Spleen (tissue), 11 donors: ENCODE measurements around the gene CACNG8. TPM values are rescaled to one million over a fixed set of nuclear protein-coding genes. Genes with fewer than 3 reads are reported as not detected.

Experiments
- DNase-seq: peaks from one replicate; pipeline ENCODE4 v3.0.0-alpha.2; 2020
- H3K27ac ChIP-seq, 8 donors: fragments of 200-600 bp; sonication (generic) in 7 of 8; 1 replicate in 4 of 8; 2 replicates in 4 of 8; pipeline versions ENCODE4 v1.5.0 to v1.8.0; 2016 to 2021; ENCODE audit warnings: inconsistent platforms in 4 of 8, mild to moderate bottlenecking in 4 of 8, moderate library complexity in 1 of 8
- H3K27me3 ChIP-seq, 7 donors: fragments of 200-600 bp; sonication (generic) in 6 of 7; replicated peaks in 1 of 7; 1 replicate in 4 of 7; 2 replicates in 3 of 7; pipeline versions ENCODE4 v1.5.0 to v1.8.0; 2016 to 2021; ENCODE audit warnings: inconsistent platforms in 3 of 7, mild to moderate bottlenecking in 1 of 7
- H3K36me3 ChIP-seq, 6 donors: fragments of 200-600 bp; sonication (generic) in 5 of 6; 1 replicate in 4 of 6; 2 replicates in 2 of 6; pipeline versions ENCODE4 v1.5.0 to v1.8.0; 2016 to 2021; ENCODE audit warnings: inconsistent platforms in 2 of 6
- H3K4me1 ChIP-seq, 6 donors: fragments of 200-600 bp; sonication (generic) in 5 of 6; 1 replicate in 3 of 6; 2 replicates in 3 of 6; pipeline versions ENCODE4 v1.5.0 to v1.8.0; 2016 to 2021; ENCODE audit warnings: inconsistent platforms in 3 of 6
- H3K4me3 ChIP-seq, 8 donors: fragments of 200-600 bp; sonication (generic) in 7 of 8; 1 replicate in 4 of 8; 2 replicates in 4 of 8; pipeline versions ENCODE4 v1.5.0 to v1.8.0; 2016 to 2021; ENCODE audit warnings: inconsistent platforms in 4 of 8, mild to moderate bottlenecking in 4 of 8, moderate library complexity in 2 of 8
- H3K9me3 ChIP-seq, 8 donors: fragments of 200-600 bp; sonication (generic) in 7 of 8; 1 replicate in 4 of 8; 2 replicates in 4 of 8; pipeline versions ENCODE4 v1.5.0 to v1.8.0; 2016 to 2021; ENCODE audit warnings: inconsistent platforms in 4 of 8
- CTCF ChIP-seq, 11 experiments: fragments of 200-600 bp in 7 of 11; fragments of 450-650 bp in 4 of 11; sonication (generic) in 4 of 11; IDR thresholded peaks in 8 of 11; conservative IDR thresholded peaks in 3 of 11; 1 replicate in 7 of 11; 2 replicates in 4 of 11; pipeline versions ENCODE4 v1.4.0 to v1.8.0; 2016 to 2021; ENCODE audit warnings: antibody characterized with exemption in 11 of 11, inconsistent platforms in 4 of 11, mild to moderate bottlenecking in 1 of 11
- POLR2A ChIP-seq, 3 donors: fragments of 450-650 bp; IDR thresholded peaks; one replicate each; pipeline ENCODE4 v1.5.1; 2017; ENCODE audit warnings: antibody characterized with exemption in 3 of 3, mild to moderate bottlenecking in 1 of 3
- POLR2AphosphoS5 ChIP-seq, 3 donors: sonication (generic); formaldehyde crosslinking; IDR thresholded peaks; one replicate each; pipeline ENCODE4 v1.5.1; 2017; ENCODE audit warnings: antibody characterized with exemption in 3 of 3
- WGBS, 5 donors: extraction: QIAGEN DNeasy Blood & Tissue Kit in 3 of 5; methylation state at CpG; one replicate each; pipeline versions ENCODE4 v1.1.5 to v1.1.7; 2013 to 2018; 5-methylcytosine and 5-hydroxymethylcytosine counted together
- intact Hi-C: fragments of 100-400 bp; cut with DNase I; formaldehyde crosslinking; loops from one replicate; pipeline ENCODE4 v1.15.0; 2023; ENCODE audit warnings: low total_unique reads
- polyA plus RNA-seq, 3 donors: library from polyadenylated mRNA; stranded (reverse); fragments of 200-250 nt; gene quantifications; one replicate each; pipeline ENCODE4 v1.2.1, GENCODE V29; 2013
- total RNA-seq, 7 donors: library from RNA; depleted of rRNA in 3 of 7; stranded (reverse); fragments of >200 nt in 3 of 7; fragmentation: NEBNext Ultra II Directional in 4 of 7; extraction: Animal tissue kit (Norgen Biotek cat#: 25700) in 4 of 7; gene quantifications; one replicate each; pipeline versions ENCODE4 v1.1.0 to v1.2.1, GENCODE V29; 2016 to 2021
- donor health status: healthy with polysubstance abuse.
- donor health status: DM: no; HTN: no; CAD: no; lungs with moderate emphysema.
- donor health status: DM: no; HTN: no; CAD: no.
- donor health status: Bipolar disorder and iron deficiency.
- donor health status: healthy.
- donor health status: DM: no; HTN: no; CAD: no.
- donor health status: DM: yes; HTN: yes; CAD: no.

The CACNG8 gene
- total and polyA plus RNA-seq, 10 donors, result 0.02 to 0.11 (median 0.05) TPM; not detected in 6

- no peak overlapping the region for H3K4me3 ChIP-seq
- WGBS, 5 donors, result 55 to 69% (median 57%) methylated on average over 18 to 19 of the region's 19 CpGs
- intact Hi-C loops, result no loop called here
These were observed 52.3 kb downstream of the CACNG8 start for GRCh38 chr19:54014920-54015560.

GRCh38 chr19:54017261-54017660 lies 54.5 kb downstream of the CACNG8 start:
- no peaks in the 10 kb centered on the region for H3K9me3 ChIP-seq
- no peaks in the 10 kb centered on the region for H3K36me3 ChIP-seq
- peaks cover 0 to 21% (median 9%) of the 10 kb centered on the region in 6 donors for H3K4me1 ChIP-seq
- no peak for DNase-seq
- intact Hi-C loops, result no loop called here
- 79 to 90% (median 89%) methylated on average over 4 of the region's 4 CpGs for WGBS, 5 donors
- H3K27ac ChIP-seq, result no peak overlapping the region
- H3K4me3 ChIP-seq, result no peak overlapping the region
- H3K27me3 ChIP-seq, result peaks cover 0 to 65% (median 0%) of the 10 kb centered on the region in 7 donors
- TF ChIP-seq CTCF (IDR thresholded peaks at IDR 0.05 in 8 of 11, conservative IDR thresholded peaks at IDR 0.05 in 3 of 11) (no peak), POLR2AphosphoS5 (IDR thresholded peaks at IDR 0.05) (no peak), POLR2A (IDR thresholded peaks at IDR 0.05) (no peak)

More at GRCh38 chr19:54014920-54015560, 52.3 kb downstream of the CACNG8 start:
- no peak overlapping the region for H3K27ac ChIP-seq
- peaks cover 0 to 72% (median 0%) of the 10 kb centered on the region in 7 donors for H3K27me3 ChIP-seq
- no peaks in the 10 kb centered on the region for H3K36me3 ChIP-seq
- TF ChIP-seq CTCF (IDR thresholded peaks at IDR 0.05 in 8 of 11, conservative IDR thresholded peaks at IDR 0.05 in 3 of 11), result no peak
- TF ChIP-seq POLR2AphosphoS5 (IDR thresholded peaks at IDR 0.05), result no peak
- no peak for TF ChIP-seq POLR2A (IDR thresholded peaks at IDR 0.05)
- DNase-seq, result no peak
- peaks cover 0 to 12% (median 6%) of the 10 kb centered on the region in 6 donors for H3K4me1 ChIP-seq
- no peaks in the 10 kb centered on the region for H3K9me3 ChIP-seq

- H3K27ac ChIP-seq, result peak overlapping the region in 3 of 8 donors; percentile 81 to 83 (median 82)
- TF ChIP-seq POLR2AphosphoS5 (IDR thresholded peaks at IDR 0.05), result no peak
- no peak overlapping the region for H3K4me3 ChIP-seq
- peaks cover 0 to 61% (median 11%) of the 10 kb centered on the region in 7 donors for H3K27me3 ChIP-seq
- WGBS, 5 donors, result 77 to 98% (median 86%) methylated on average over 8 of the region's 8 CpGs
- no peak for DNase-seq
- peaks cover 0 to 37% (median 18%) of the 10 kb centered on the region in 6 donors for H3K4me1 ChIP-seq
- H3K9me3 ChIP-seq, result no peaks in the 10 kb centered on the region
- H3K36me3 ChIP-seq, result no peaks in the 10 kb centered on the region
- intact Hi-C loops, result loop anchor here (5.0 to 10.0 kb wide), 2 partner anchors 117 to 179 kb away; partner anchors contain the start of gene CACNG7
These were observed 58.6 kb downstream of the CACNG8 start for GRCh38 chr19:54021363-54021762.

- TF ChIP-seq CTCF (IDR thresholded peaks at IDR 0.05 in 8 of 11, conservative IDR thresholded peaks at IDR 0.05 in 3 of 11) (no peak), POLR2A (IDR thresholded peaks at IDR 0.05) (no peak), POLR2AphosphoS5 (IDR thresholded peaks at IDR 0.05) (no peak)
- Histone ChIP-seq H3K9me3 (no peaks in the 10 kb centered on the region), H3K4me1 (peaks cover 0 to 37% (median 18%) of the 10 kb centered on the region in 6 donors), H3K4me3 (no peak overlapping the region), H3K27ac (peak overlapping the region in 2 of 8 donors; percentile 81 to 82), H3K27me3 (peaks cover 0 to 61% (median 11%) of the 10 kb centered on the region in 7 donors), H3K36me3 (no peaks in the 10 kb centered on the region)
- WGBS, 5 donors, result 76 to 94% (median 88%) methylated on average over 13 of the region's 13 CpGs
- intact Hi-C loops, result loop anchor here (5.0 to 10.0 kb wide), 2 partner anchors 117 to 180 kb away; partner anchors contain the start of gene CACNG7
- DNase-seq, result no peak
These were observed 59.2 kb downstream of the CACNG8 start for GRCh38 chr19:54021932-54022331.
